HG03064 (cell line): ENCODE data around the gene ZNF185.

Experiments
- ATAC-seq: cut with Tn5 transposase; IDR thresholded peaks from one replicate; pipeline ENCODE4 v1.9.1; 2021; ENCODE audit warnings: low read depth; ENCODE audit not compliant: unreplicated experiment

ZNF185 gene

DNA sequence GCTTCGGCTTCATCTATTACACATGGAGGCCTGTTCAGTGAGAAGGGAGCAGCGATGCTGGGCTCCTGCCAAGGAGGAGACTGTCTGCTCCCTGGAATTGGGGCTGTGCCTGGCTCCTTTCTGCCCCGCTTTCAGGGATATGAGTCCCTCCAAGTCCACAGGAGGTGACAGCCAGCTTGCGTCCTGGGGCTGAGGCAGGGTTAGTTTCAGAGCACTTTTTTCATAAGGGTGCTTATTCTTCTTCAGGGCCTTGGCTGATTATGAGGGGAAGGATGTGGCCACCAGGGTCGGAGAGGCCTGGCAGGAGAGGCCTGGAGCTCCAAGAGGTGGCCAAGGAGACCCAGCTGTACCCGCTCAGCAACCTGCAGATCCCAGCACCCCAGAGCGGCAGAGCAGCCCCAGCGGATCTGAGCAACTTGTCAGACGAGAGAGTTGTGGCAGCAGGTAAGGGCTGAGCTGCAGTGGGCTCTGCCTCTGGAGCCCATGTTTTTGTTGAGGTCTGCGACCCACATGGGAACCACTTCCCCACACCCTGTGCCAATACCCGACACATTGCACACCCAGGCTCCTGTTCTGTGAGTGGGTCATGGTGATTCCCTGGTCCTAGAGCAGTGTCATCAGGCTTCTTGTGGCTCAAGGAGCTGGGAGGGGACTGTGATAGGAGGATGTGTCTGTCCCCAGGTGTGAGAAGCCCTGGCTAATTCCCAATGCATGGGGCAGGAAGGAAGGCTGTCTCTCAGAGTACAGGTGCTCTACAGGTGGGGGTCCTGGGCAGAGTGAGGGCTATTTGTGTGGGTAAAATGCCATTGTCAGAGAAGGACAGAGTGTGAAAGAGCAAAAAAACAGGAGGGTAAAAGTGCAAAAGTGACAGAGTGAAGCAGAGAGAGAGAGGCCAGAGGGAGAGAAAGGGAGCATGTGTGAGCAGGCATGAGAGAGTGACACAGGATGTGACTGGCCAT lies 47.4 kb downstream of the ZNF185 start:
- no peak for ATAC-seq

DNA sequence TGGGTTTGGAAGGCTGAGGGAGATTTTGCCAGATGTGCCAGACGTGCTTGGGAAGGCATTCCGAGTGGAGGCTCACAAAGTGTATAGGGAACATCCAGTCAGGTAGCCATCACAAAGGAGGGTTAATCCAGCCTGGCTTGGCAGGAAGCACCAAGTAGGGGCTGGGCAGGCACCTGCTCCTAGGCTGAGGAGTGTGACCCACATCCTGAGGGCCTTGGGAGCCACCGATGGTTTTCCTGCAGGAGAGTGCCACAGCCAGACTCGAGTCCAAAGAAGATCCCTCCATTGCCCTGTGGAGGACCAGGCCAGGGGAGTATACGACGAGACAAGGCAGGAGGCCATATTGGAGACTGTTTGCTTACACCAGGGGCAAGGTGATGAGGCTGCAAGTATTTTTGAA lies 48.8 kb downstream of the ZNF185 start:
- no peak for ATAC-seq
